Neutrophil (primary cell): ENCODE data around the gene MOSMO.
"Not testable (repeated sequence)": the region's sequence is repeated elsewhere in the genome, so short reads cannot be mapped to it uniquely, and the experiment has no call there.

ENCODE experiments used
- H3K27ac ChIP-seq: fragments of 200-600 bp; sonication (generic); 2 replicates; pipeline ENCODE4 v1.5.1; 2016; ENCODE audit warnings: mild to moderate bottlenecking, moderate library complexity
- H3K27me3 ChIP-seq: fragments of 200-600 bp; sonication (generic); 2 replicates; pipeline ENCODE4 v1.6.0; 2016; ENCODE audit warnings: mild to moderate bottlenecking
- H3K36me3 ChIP-seq: fragments of 200-600 bp; sonication (generic); 2 replicates; pipeline ENCODE4 v1.5.1; 2017
- H3K4me1 ChIP-seq, 2 experiments: fragments of 200-600 bp in 1 of 2; sonication (generic) in 1 of 2; 1 replicate in 1 of 2; 2 replicates in 1 of 2; pipeline versions ENCODE4 v1.5.1 to v1.6.1; 2013 to 2016; ENCODE audit warnings: low read depth in 1 of 2, low read length in 1 of 2, mild to moderate bottlenecking in 1 of 2, moderate library complexity in 1 of 2; ENCODE audit not compliant: control insufficient read depth in 1 of 2, insufficient read depth in 1 of 2
- H3K4me3 ChIP-seq, 2 experiments: fragments of 200-600 bp in 1 of 2; sonication (generic) in 1 of 2; 1 replicate in 1 of 2; 2 replicates in 1 of 2; pipeline ENCODE4 v1.5.1; 2013 to 2016; ENCODE audit warnings: low read depth in 1 of 2, low read length in 1 of 2, mild to moderate bottlenecking in 1 of 2, moderate library complexity in 1 of 2
- H3K9me3 ChIP-seq: fragments of 200-600 bp; sonication (generic); 2 replicates; pipeline ENCODE4 v1.5.1; 2016
- CTCF ChIP-seq: fragments of 200-600 bp; sonication (generic); IDR thresholded peaks from 2 replicates; pipeline ENCODE4 v1.5.1; 2016; ENCODE audit warnings: antibody characterized with exemption

MOSMO gene

GRCh38 chr16:21991621-21992020, 16.3 kb upstream of the MOSMO start:
- no peaks in the 10 kb centered on the region for H3K9me3 ChIP-seq
- TF ChIP-seq CTCF = no peak
- H3K4me1 ChIP-seq = no peaks in the 10 kb centered on the region
- peaks cover 3% of the 10 kb centered on the region for H3K36me3 ChIP-seq
- H3K27ac ChIP-seq = no peak overlapping the region
- no peaks in the 10 kb centered on the region for H3K27me3 ChIP-seq
- H3K4me3 ChIP-seq = no peak overlapping the region

GRCh38 chr16:21994856-21995465, 12.9 kb upstream of the MOSMO start:
- no peaks in the 10 kb centered on the region for H3K36me3 ChIP-seq
- H3K27me3 ChIP-seq = no peaks in the 10 kb centered on the region
- TF ChIP-seq CTCF = no peak
- H3K9me3 ChIP-seq = no peaks in the 10 kb centered on the region
- peaks cover 8 to 10% of the 10 kb centered on the region in 2 experiments for H3K4me1 ChIP-seq
- no peak overlapping the region for H3K27ac ChIP-seq
- H3K4me3 ChIP-seq = no peak overlapping the region

- Histone ChIP-seq H3K36me3 (no peaks in the 10 kb centered on the region), H3K4me3 (no peak overlapping the region), H3K9me3 (no peaks in the 10 kb centered on the region), H3K27me3 (no peaks in the 10 kb centered on the region), H3K27ac (no peak overlapping the region), H3K4me1 (peaks cover 15% of the 10 kb centered on the region in 2 experiments)
- no peak for TF ChIP-seq CTCF
Observed at GRCh38 chr16:21996923-21997696, 10.8 kb upstream of the MOSMO start.

- Histone ChIP-seq H3K4me1 (peaks cover 15% of the 10 kb centered on the region in 2 experiments), H3K4me3 (no peak overlapping the region), H3K9me3 (no peaks in the 10 kb centered on the region), H3K36me3 (no peaks in the 10 kb centered on the region), H3K27me3 (peaks cover 3% of the 10 kb centered on the region), H3K27ac (no peak overlapping the region)
- no peak for TF ChIP-seq CTCF
Observed at GRCh38 chr16:21997697-21998480, 10.0 kb upstream of the MOSMO start.

GRCh38 chr16:22001591-22001990, 6.3 kb upstream of the MOSMO start:
- Histone ChIP-seq H3K27ac (no peak overlapping the region), H3K4me1 (peaks cover 15% of the 10 kb centered on the region in 2 experiments), H3K36me3 (no peaks in the 10 kb centered on the region), H3K27me3 (peaks cover 34% of the 10 kb centered on the region), H3K9me3 (no peaks in the 10 kb centered on the region), H3K4me3 (no peak overlapping the region)
- no peak for TF ChIP-seq CTCF

GRCh38 chr16:22002047-22002446, 5.9 kb upstream of the MOSMO start:
- H3K4me3 ChIP-seq, H3K36me3 ChIP-seq, H3K27ac ChIP-seq, H3K9me3 ChIP-seq: not testable (repeated sequence)
- Histone ChIP-seq H3K4me1 (peaks cover 16 to 18% of the 10 kb centered on the region in 2 experiments), H3K27me3 (peaks cover 39% of the 10 kb centered on the region)
